IMR-90 (cell line): ENCODE data around the gene SLC9A9. TPM values are rescaled to one million over a fixed set of nuclear protein-coding genes. Genes with fewer than 3 reads are reported as not detected.

ENCODE experiments used
- ATAC-seq: fragments of 200-7000 bp; cut with Tn5 transposase; 2 replicates; pipeline ENCODE4 v1.9.1; 2020; ENCODE audit warnings: low read depth, mild to moderate bottlenecking, moderate library complexity
- BruUV-seq: library from RNA; stranded (reverse); fragments of 400-500 nt; replicated peaks from 2 replicates; lab custom pipeline; 2021; lab: Mats Ljungman, UMichigan
- CTCF ChIA-PET: fragments of 300-600 bp; formaldehyde crosslinking; extraction: SDS; loops from one replicate; lab custom pipeline; 2021; ENCODE audit warnings: antibody characterized with exemption; lab: Yijun Ruan, JAX
- POLR2A ChIA-PET: fragments of 300-600 bp; sonication (Branson Sonifier 250); formaldehyde crosslinking; loops from one replicate; lab custom pipeline; 2022; ENCODE audit warnings: antibody characterized with exemption; ENCODE audit not compliant: unreplicated experiment; lab: Charles Lee
- DNase-seq: peaks from one replicate; pipeline ENCODE4 v3.0.0; 2013
- H2AFZ ChIP-seq: replicated peaks from 2 replicates; pipeline ENCODE3; 2013; ENCODE audit warnings: low read length, mild to moderate bottlenecking; ENCODE audit not compliant: poor library complexity
- H2AK5ac ChIP-seq: 2 replicates; pipeline ENCODE4 v1.6.1; 2013; ENCODE audit warnings: low read depth, low read length, inconsistent platforms
- H2AK9ac ChIP-seq: replicated peaks from 2 replicates; pipeline ENCODE3; 2013; ENCODE audit warnings: mild to moderate bottlenecking, low read depth, low read length, moderate library complexity; ENCODE audit not compliant: poor library complexity
- H2BK120ac ChIP-seq: 2 replicates; pipeline ENCODE4 v1.6.1; 2013; ENCODE audit warnings: low read depth, low read length, inconsistent platforms
- H2BK15ac ChIP-seq: 3 replicates; pipeline ENCODE4 v1.6.1; 2013; ENCODE audit warnings: low read depth, low read length, inconsistent platforms
- H2BK20ac ChIP-seq: 2 replicates; pipeline ENCODE4 v1.6.1; 2013; ENCODE audit warnings: low read depth, mild to moderate bottlenecking, inconsistent platforms, low read length, moderate library complexity
- H2BK5ac ChIP-seq: 2 replicates; pipeline ENCODE4 v1.6.1; 2013; ENCODE audit warnings: mild to moderate bottlenecking, low read depth, low read length, inconsistent platforms; ENCODE audit not compliant: poor library complexity, severe bottlenecking
- H3K14ac ChIP-seq: replicated peaks from 2 replicates; pipeline ENCODE4 v1.6.1; 2013; ENCODE audit warnings: low read depth, low read length, inconsistent platforms
- H3K18ac ChIP-seq: 2 replicates; pipeline ENCODE4 v1.6.1; 2013; ENCODE audit warnings: low read depth, low read length, control low read depth
- H3K23ac ChIP-seq: 2 replicates; pipeline ENCODE4 v1.6.1; 2013; ENCODE audit warnings: low read depth, low read length, inconsistent platforms
- H3K27ac ChIP-seq: 2 replicates; pipeline ENCODE4 v1.5.1; 2013; ENCODE audit warnings: mild to moderate bottlenecking, control low read depth, low read length; ENCODE audit not compliant: insufficient read depth
- H3K27me3 ChIP-seq: 2 replicates; pipeline ENCODE4 v1.6.1; 2013; ENCODE audit warnings: low read length; ENCODE audit not compliant: control insufficient read depth, insufficient read depth
- H3K36me3 ChIP-seq: 2 replicates; pipeline ENCODE4 v1.6.1; 2013; ENCODE audit warnings: low read length, mixed read lengths; ENCODE audit not compliant: control insufficient read depth, insufficient read depth
- H3K4ac ChIP-seq: 2 replicates; pipeline ENCODE4 v1.6.1; 2013; ENCODE audit warnings: low read depth, low read length, inconsistent platforms
- H3K4me1 ChIP-seq: 2 replicates; pipeline ENCODE4 v1.6.1; 2013; ENCODE audit warnings: low read length, mixed read lengths; ENCODE audit not compliant: control insufficient read depth, insufficient read depth
- H3K4me2 ChIP-seq: 2 replicates; pipeline ENCODE4 v1.6.1; 2013; ENCODE audit warnings: low read depth, mild to moderate bottlenecking, control low read depth, low read length, moderate library complexity
- H3K4me3 ChIP-seq: 2 replicates; pipeline ENCODE4 v1.5.1; 2013; ENCODE audit warnings: low read depth, mild to moderate bottlenecking, control low read depth, low read length, moderate library complexity; ENCODE audit not compliant: insufficient read depth
- H3K56ac ChIP-seq: 2 replicates; pipeline ENCODE4 v1.6.1; 2013; ENCODE audit warnings: low read length, inconsistent platforms; ENCODE audit not compliant: insufficient read depth; ENCODE audit errors: extremely low read depth
- H3K79me1 ChIP-seq, 2 experiments: 2 replicates each; pipeline ENCODE4 v1.6.1; 2013; ENCODE audit warnings: low read length in 2 of 2, inconsistent platforms in 1 of 2, low read depth in 1 of 2
- H3K9ac ChIP-seq: 2 replicates; pipeline ENCODE4 v1.6.1; 2013; ENCODE audit warnings: low read depth, low read length, control low read depth
- H3K9me1 ChIP-seq: 2 replicates; pipeline ENCODE4 v1.6.1; 2013; ENCODE audit warnings: low read length, inconsistent platforms; ENCODE audit not compliant: insufficient read depth
- H3K9me3 ChIP-seq: 2 replicates; pipeline ENCODE4 v1.6.1; 2013; ENCODE audit warnings: low read length; ENCODE audit not compliant: control insufficient read depth, insufficient read depth
- H4K20me1 ChIP-seq: 2 replicates; pipeline ENCODE4 v1.6.1; 2013; ENCODE audit warnings: low read length, inconsistent platforms; ENCODE audit not compliant: insufficient read depth
- H4K5ac ChIP-seq: 2 replicates; pipeline ENCODE4 v1.6.1; 2013; ENCODE audit warnings: mild to moderate bottlenecking, low read depth, low read length, control low read depth
- H4K8ac ChIP-seq, 2 experiments: 2 replicates each; pipeline ENCODE4 v1.6.1; 2013; ENCODE audit warnings: low read depth in 2 of 2, low read length in 2 of 2, control low read depth in 1 of 2, inconsistent platforms in 1 of 2
- H4K91ac ChIP-seq: 2 replicates; pipeline ENCODE4 v1.6.1; 2013; ENCODE audit warnings: low read depth, low read length, inconsistent platforms; ENCODE audit not compliant: insufficient read depth
- CEBPB ChIP-seq: IDR thresholded peaks from 2 replicates; pipeline ENCODE4 v1.6.1; 2012; ENCODE audit warnings: low read depth, low read length, improper control_type of control experiment
- NFE2L2 ChIP-seq: fragments of 150-350 bp; IDR thresholded peaks from 2 replicates; pipeline ENCODE4 v1.6.1; 2016; ENCODE audit warnings: low read depth, mild to moderate bottlenecking, low read length
- WGBS, 2 experiments: methylation state at CpG; one replicate each; pipeline versions ENCODE4 v1.1.5 to v1.1.7; 2013; ENCODE audit warnings: missing lambda C conversion rate in 2 of 2; ENCODE audit not compliant: insufficient read length in 1 of 2; ENCODE audit errors: extremely low coverage in 2 of 2; 5-methylcytosine and 5-hydroxymethylcytosine counted together
- dilution Hi-C: fragments of 300-500 bp; cut with HindIII; formaldehyde crosslinking; loops from one replicate; pipeline ENCODE4 v1.14.3; 2018; ENCODE audit warnings: low sequenced_read_pairs; ENCODE audit not compliant: unreplicated experiment
- in situ Hi-C: fragments of 300-500 bp; cut with MboI; formaldehyde crosslinking; loops from 3 replicates; pipeline ENCODE4 v1.14.3; 2019; ENCODE audit warnings: low sequenced_read_pairs, inconsistent platforms, mixed read lengths
- intact Hi-C: fragments of 100-400 bp; cut with micrococcal nuclease; formaldehyde crosslinking; loops from 2 replicates; pipeline ENCODE4 v1.10.0; 2022
- polyA plus RNA-seq, 3 experiments: library from polyadenylated mRNA; depleted of rRNA; stranded (reverse); fragments of >200 nt; gene quantifications; 2 replicates each; pipeline ENCODE4 v1.2.3, GENCODE V29; 2012; ENCODE audit warnings: low replicate concordance in 1 of 3
- total RNA-seq: library from RNA; depleted of rRNA; stranded (reverse); fragments of >200 nt; gene quantifications from 2 replicates; pipeline ENCODE4 v1.2.3, GENCODE V29; 2012

SLC9A9 gene
- total and polyA plus RNA-seq, 2 of the 4 experiments (the other 2 are of a cell fraction): 1.4 to 2.3 TPM

DNA sequence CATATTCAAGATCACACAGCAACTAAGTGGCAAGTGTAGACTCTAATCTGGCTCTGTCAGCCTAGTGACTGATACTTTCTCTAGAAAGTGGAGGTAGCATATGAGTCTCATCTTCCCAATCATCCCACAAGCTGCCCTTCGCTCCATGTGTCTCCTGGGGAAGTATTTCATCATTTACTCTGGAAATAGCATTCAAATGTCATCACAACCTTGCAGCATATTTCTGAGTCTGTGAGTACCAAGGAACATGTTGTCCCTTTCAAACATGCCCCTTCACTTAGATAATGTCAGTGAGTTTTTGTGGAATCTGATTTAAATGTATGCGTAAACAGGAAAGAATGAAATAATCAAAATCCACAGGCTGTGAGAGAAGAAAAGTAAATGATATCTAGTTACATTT is 322.9 kb downstream of the SLC9A9 start:
- Histone ChIP-seq H3K79me1 (no peaks in the 10 kb centered on the region), H3K18ac (no peak overlapping the region), H3K56ac (no peak overlapping the region), H2BK120ac (no peak overlapping the region), H2BK5ac (no peak overlapping the region), H2AFZ (no peak overlapping the region), H3K4me3 (no peak overlapping the region), H2AK5ac (no peak overlapping the region), H4K8ac (no peak overlapping the region), H2BK20ac (no peak overlapping the region), H3K27ac (no peak overlapping the region), H3K9me1 (peaks cover 4% of the 10 kb centered on the region; the same call in 1 of the 2 replicates), H2AK9ac (no peak overlapping the region), H3K4me1 (no peaks in the 10 kb centered on the region; the same call in 1 of the 2 replicates), H3K23ac (no peak overlapping the region; the same call in 1 of the 2 replicates), H4K5ac (no peak overlapping the region), H4K91ac (no peak overlapping the region), H4K20me1 (no peaks in the 10 kb centered on the region), H2BK15ac (no peak overlapping the region), H3K9ac (no peak overlapping the region), H3K4me2 (no peak overlapping the region), H3K36me3 (no peaks in the 10 kb centered on the region), H3K9me3 (no peaks in the 10 kb centered on the region), H3K14ac (no peak overlapping the region), H3K27me3 (no peaks in the 10 kb centered on the region), H3K4ac (peak overlapping the region; percentile 3; the same call in 1 of the 2 replicates)
- no CpG with 5 or more reads among the region's 2 CpGs for WGBS, 2 experiments
- ATAC-seq (peak; percentile 54), DNase-seq (peak; percentile 1)
- in situ Hi-C loops (no loop called here), intact Hi-C loops (no loop called here), dilution Hi-C loops (no loop called here)
- POLR2A ChIA-PET: no interaction called here
- no TSS peak for BruUV-seq
- TF ChIP-seq CEBPB (peak; percentile 44; the same call in 1 of the 2 replicates), NFE2L2 (no peak)
- CTCF ChIA-PET: no interaction called here
